GM18499 (cell line): ENCODE results near the gene LBHD1.
"Not testable (repeated sequence)": the region's sequence is repeated elsewhere in the genome, so short reads cannot be mapped to it uniquely, and the experiment has no call there.

Experiments used
- ATAC-seq: cut with Tn5 transposase; IDR thresholded peaks from one replicate; pipeline ENCODE4 v1.9.1; 2021; ENCODE audit warnings: moderate number of reproducible peaks; ENCODE audit not compliant: insufficient read depth, unreplicated experiment

LBHD1 gene

GRCh38 chr11:62671608-62672389, at the start of gene LBHD1, which contains the start of gene UQCC3:
LBHD1 (minus strand) TSS chr11:62672267; CDS start chr11:62670031, 2,236 bp downstream.
UQCC3 (plus strand) TSS chr11:62671673; CDS start chr11:62671746, 73 bp downstream.
- ATAC-seq = no peak

GRCh38 chr11:62719302-62719978, 47.4 kb upstream of the LBHD1 start:
- no peak for ATAC-seq

GRCh38 chr11:62716816-62717215, 44.7 kb upstream of the LBHD1 start:
- ATAC-seq = no peak

- ATAC-seq = no peak
Measured at GRCh38 chr11:62716206-62716605, 44.1 kb upstream of the LBHD1 start.

GRCh38 chr11:62715150-62716130, 43.4 kb upstream of the LBHD1 start:
- ATAC-seq = no peak

GRCh38 chr11:62713343-62713742, 41.3 kb upstream of the LBHD1 start:
- ATAC-seq = no peak

GRCh38 chr11:62712861-62713260, 40.8 kb upstream of the LBHD1 start:
- no peak for ATAC-seq

- no peak for ATAC-seq
Measured at GRCh38 chr11:62712276-62712812, 40.3 kb upstream of the LBHD1 start.

- no peak for ATAC-seq
Measured at GRCh38 chr11:62710001-62710345, 37.9 kb upstream of the LBHD1 start.

- peak; percentile 46 for ATAC-seq
Measured at GRCh38 chr11:62709247-62710000, 37.4 kb upstream of the LBHD1 start.

- ATAC-seq = no peak
Measured at GRCh38 chr11:62708793-62709192, 36.7 kb upstream of the LBHD1 start.

GRCh38 chr11:62708392-62708791, 36.3 kb upstream of the LBHD1 start:
- ATAC-seq = no peak

GRCh38 chr11:62707277-62707861, 35.3 kb upstream of the LBHD1 start, which contains the start of the genes BSCL2 and GNG3:
BSCL2 (minus strand) TSS chr11:62707424; CDS start chr11:62707195, 229 bp downstream.
GNG3 (plus strand) TSS chr11:62707676; CDS start chr11:62708296, 620 bp downstream.
- ATAC-seq = no peak

GRCh38 chr11:62706850-62707247, 34.8 kb upstream of the LBHD1 start:
- ATAC-seq = no peak

GRCh38 chr11:62705880-62706849, 34.1 kb upstream of the LBHD1 start:
- ATAC-seq = no peak

- ATAC-seq = no peak
Measured at GRCh38 chr11:62705413-62705812, 33.3 kb upstream of the LBHD1 start.

GRCh38 chr11:62703921-62704320, 31.9 kb upstream of the LBHD1 start:
- ATAC-seq = not testable (repeated sequence)

GRCh38 chr11:62702246-62702645, 30.2 kb upstream of the LBHD1 start:
- no peak for ATAC-seq
